A549 (cell line): ENCODE measurements around the gene NUFIP1. TPM values are rescaled to one million over a fixed set of nuclear protein-coding genes. Genes with fewer than 3 reads are reported as not detected.
A peak's percentile ranks its signal among the peaks of the same experiment; 100 is the strongest.

Source experiments
- ATAC-seq, 2 experiments: fragments of 200-7000 bp in 1 of 2; fragments of >200 bp in 1 of 2; cut with Nextera tagmentation in 1 of 2; cut with Tn5 transposase in 1 of 2; 3 replicates each; pipeline versions ENCODE4 v1.8.0 to v1.9.1; 2018 to 2020; ENCODE audit warnings: mild to moderate bottlenecking in 1 of 2, moderate library complexity in 1 of 2
- CTCF ChIA-PET: fragments of 300-600 bp; sonication (Branson Sonifier 250); formaldehyde crosslinking; extraction: SDS; loops from one replicate; lab custom pipeline; 2021; ENCODE audit warnings: antibody characterized with exemption, inconsistent platforms; lab: Yijun Ruan, JAX
- POLR2A ChIA-PET: fragments of 350-600 bp; formaldehyde crosslinking; extraction: SDS; loops from one replicate; lab custom pipeline; 2021; ENCODE audit warnings: antibody characterized with exemption, inconsistent platforms; lab: Yijun Ruan, JAX
- DNase-seq, 2 experiments: peaks; one replicate each; pipeline versions ENCODE4 v3.0.0 to v3.0.0-alpha.2; 2011 to 2016; ENCODE audit warnings: low read depth in 1 of 2, low spot score in 1 of 2
- FAIRE-seq: peaks from 2 replicates; lab custom pipeline; 2011; peaks lifted over from hg19 to GRCh38; lab: Jason Lieb, UNC
- H3K27ac ChIP-seq, 2 experiments: fragments of >200 bp; sonication (Bioruptor Twin); formaldehyde crosslinking; 3 replicates each; pipeline ENCODE4 v1.5.1; 2016 to 2017
- H3K4me1 ChIP-seq: fragments of >200 bp; sonication (Bioruptor Twin); formaldehyde crosslinking; 3 replicates; pipeline ENCODE4 v1.6.1; 2016
- H3K4me2 ChIP-seq: fragments of >200 bp; sonication (Bioruptor Twin); formaldehyde crosslinking; 3 replicates; pipeline ENCODE4 v1.6.1; 2016
- H3K4me3 ChIP-seq: fragments of >200 bp; sonication (Bioruptor Twin); formaldehyde crosslinking; 3 replicates; pipeline ENCODE4 v1.5.1; 2016
- H3K9me3 ChIP-seq: fragments of >200 bp; sonication (Bioruptor Twin); formaldehyde crosslinking; 3 replicates; pipeline ENCODE4 v1.6.1; 2016
- BHLHE40 ChIP-seq: IDR thresholded peaks from 2 replicates; pipeline ENCODE4 v1.6.1; 2012; ENCODE audit warnings: low read depth, low read length, inconsistent platforms
- CBX8 ChIP-seq: fragments of 200-600 bp; sonication (generic); IDR thresholded peaks from 2 replicates; pipeline ENCODE4 v1.6.1; 2016
- CHD2 ChIP-seq: fragments of 150-350 bp; IDR thresholded peaks from 2 replicates; pipeline ENCODE4 v1.6.1; 2014; ENCODE audit warnings: low read length; ENCODE audit not compliant: partially characterized antibody
- EHF ChIP-seq: fragments of 250-450 bp; sonication (Bioruptor Pico); IDR thresholded peaks from 2 replicates; pipeline ENCODE4 v1.5.0; 2020; ENCODE audit warnings: mild to moderate bottlenecking
- EHMT2 ChIP-seq: fragments of 200-600 bp; sonication (generic); IDR thresholded peaks from 2 replicates; pipeline ENCODE4 v1.6.1; 2016; ENCODE audit warnings: antibody characterized with exemption, low read depth, mild to moderate bottlenecking, moderate library complexity
- ELK1 ChIP-seq: fragments of 150-350 bp; IDR thresholded peaks from 2 replicates; pipeline ENCODE4 v1.6.1; 2014; ENCODE audit warnings: low read depth, mild to moderate bottlenecking, low read length
- ESRRA ChIP-seq: fragments of 150-350 bp; IDR thresholded peaks from 2 replicates; pipeline ENCODE4 v1.6.1; 2014; ENCODE audit warnings: mild to moderate bottlenecking, low read length, borderline replicate concordance
- FOSB ChIP-seq: fragments of 250-450 bp; sonication (Bioruptor Pico); IDR thresholded peaks from 2 replicates; pipeline ENCODE4 v1.5.0; 2020; ENCODE audit warnings: mild to moderate bottlenecking, moderate library complexity
- GATA3 ChIP-seq: IDR thresholded peaks from 2 replicates; pipeline ENCODE4 v1.6.1; 2012; ENCODE audit warnings: borderline replicate concordance
- HOXA7 ChIP-seq: fragments of 250-450 bp; sonication (Bioruptor Pico); IDR thresholded peaks from 2 replicates; pipeline ENCODE4 v1.5.0; 2020; ENCODE audit warnings: mild to moderate bottlenecking, moderate library complexity
- HOXB13 ChIP-seq: fragments of 250-450 bp; sonication (Bioruptor Pico); IDR thresholded peaks from 2 replicates; pipeline ENCODE4 v1.5.0; 2020; ENCODE audit warnings: low read depth, mild to moderate bottlenecking, moderate library complexity
- JUNB ChIP-seq: fragments of >200 bp; sonication (Bioruptor Twin); formaldehyde crosslinking; IDR thresholded peaks from 2 replicates; pipeline ENCODE4 v1.6.1; 2016
- MAX ChIP-seq: IDR thresholded peaks from 2 replicates; pipeline ENCODE4 v1.6.1; 2012
- NFE2L2 ChIP-seq: fragments of 150-350 bp; conservative IDR thresholded peaks from 2 replicates; pipeline ENCODE4 v1.6.1; 2014; ENCODE audit warnings: low read length
- NPAS2 ChIP-seq: fragments of 250-450 bp; sonication (Bioruptor Pico); IDR thresholded peaks from 2 replicates; pipeline ENCODE4 v1.8.0; 2022; ENCODE audit warnings: mild to moderate bottlenecking, moderate library complexity, borderline replicate concordance
- PHF8 ChIP-seq: fragments of 200-600 bp; sonication (generic); IDR thresholded peaks from 2 replicates; pipeline ENCODE4 v1.6.1; 2016; ENCODE audit warnings: low read depth, mild to moderate bottlenecking, antibody characterized with exemption, moderate library complexity, borderline replicate concordance
- POLR2AphosphoS2 ChIP-seq: conservative IDR thresholded peaks from 2 replicates; pipeline ENCODE4 v1.6.1; 2012; ENCODE audit warnings: low read length, improper control_type of control experiment, inconsistent platforms
- RAD21 ChIP-seq, 2 experiments: fragments of >200 bp in 1 of 2; sonication (Bioruptor Twin) in 1 of 2; formaldehyde crosslinking in 1 of 2; IDR thresholded peaks in 1 of 2; conservative IDR thresholded peaks in 1 of 2; 2 replicates in 1 of 2; 3 replicates in 1 of 2; pipeline ENCODE4 v1.6.1; 2012 to 2018; ENCODE audit warnings: inconsistent platforms in 1 of 2
- RNF2 ChIP-seq: fragments of 200-600 bp; sonication (generic); IDR thresholded peaks from 2 replicates; pipeline ENCODE4 v1.6.1; 2016; ENCODE audit warnings: low read depth, mild to moderate bottlenecking, antibody characterized with exemption, moderate library complexity, borderline replicate concordance
- SMC3 ChIP-seq: fragments of >200 bp; sonication (Bioruptor Twin); formaldehyde crosslinking; IDR thresholded peaks from 3 replicates; pipeline ENCODE4 v1.6.1; 2018; ENCODE audit warnings: inconsistent platforms
- TFCP2L1 ChIP-seq: fragments of 250-450 bp; sonication (Bioruptor Pico); IDR thresholded peaks from 2 replicates; pipeline ENCODE4 v1.5.0; 2021; ENCODE audit warnings: mild to moderate bottlenecking
- ZFP36 ChIP-seq: fragments of 450-650 bp; IDR thresholded peaks from 2 replicates; pipeline ENCODE4 v1.6.1; 2014; ENCODE audit warnings: borderline replicate concordance; ENCODE audit not compliant: partially characterized antibody
- WGBS: methylation state at CpG from one replicate; pipeline ENCODE4 v1.1.6; 2017; ENCODE audit errors: missing lambda C conversion rate; 5-methylcytosine and 5-hydroxymethylcytosine counted together
- polyA plus RNA-seq, 4 experiments: library from polyadenylated mRNA; depleted of rRNA in 3 of 4; stranded (reverse); fragments of >200 nt; fragmentation: RNase III in 1 of 4; extraction: RNeasy Plus Mini Kit Qiagen cat#74134 plus additional on column Dnase treatment in 1 of 4; gene quantifications; 2 replicates in 3 of 4; 3 replicates in 1 of 4; pipeline ENCODE4 v1.2.3, GENCODE V29; 2011 to 2017
- TF ChIP-seq, protein P1 (sequence below): fragments of >200 bp; sonication (Bioruptor Twin); formaldehyde crosslinking; IDR thresholded peaks from 3 replicates; pipeline ENCODE4 v1.5.1; 2016
- TF ChIP-seq, protein P2 (sequence below): IDR thresholded peaks from 2 replicates; pipeline ENCODE4 v1.6.1; 2012

Gene NUFIP1
- polyA plus RNA-seq, 2 of the 4 experiments (the other 2 are of a cell fraction), result 3.7 to 6.3 TPM

- TF ChIP-seq HOXB13 (CRISPR knock-in tag), result no peak
- no peak for TF ChIP-seq EHF
Observed at GRCh38 chr13:44976196-44976595, 13.1 kb downstream of the NUFIP1 start (continued).

GRCh38 chr13:44974056-44974793 is 15.0 kb downstream of the NUFIP1 start:
- WGBS, result 88% methylated on average over 9 of the region's 9 CpGs
- no peaks in the 10 kb centered on the region for H3K9me3 ChIP-seq
- FAIRE-seq, result no peak
- no peak overlapping the region for H3K27ac ChIP-seq
- no peak for DNase-seq
- ATAC-seq, result no peak
- peaks cover 13% of the 10 kb centered on the region for H3K4me1 ChIP-seq
- CTCF ChIA-PET, result interaction anchor here (0.8 to 1.9 kb wide), 7 partner anchors 10 to 491 kb away, joined by 3 to 7 read pairs (median 4); no protein-coding TSS in a partner anchor
- POLR2A ChIA-PET, result interaction anchor here (0.8 kb wide), 1 partner anchor 1095 kb away, joined by 4 read pairs; the partner anchor contains the start of genes CCDC122 and LACC1
- TF ChIP-seq POLR2AphosphoS2 (no peak), EHMT2 (no peak), ELK1 (no peak), PHF8 (no peak)
- H3K4me3 ChIP-seq, result no peak overlapping the region
- H3K4me2 ChIP-seq, result no peak overlapping the region

DNA sequence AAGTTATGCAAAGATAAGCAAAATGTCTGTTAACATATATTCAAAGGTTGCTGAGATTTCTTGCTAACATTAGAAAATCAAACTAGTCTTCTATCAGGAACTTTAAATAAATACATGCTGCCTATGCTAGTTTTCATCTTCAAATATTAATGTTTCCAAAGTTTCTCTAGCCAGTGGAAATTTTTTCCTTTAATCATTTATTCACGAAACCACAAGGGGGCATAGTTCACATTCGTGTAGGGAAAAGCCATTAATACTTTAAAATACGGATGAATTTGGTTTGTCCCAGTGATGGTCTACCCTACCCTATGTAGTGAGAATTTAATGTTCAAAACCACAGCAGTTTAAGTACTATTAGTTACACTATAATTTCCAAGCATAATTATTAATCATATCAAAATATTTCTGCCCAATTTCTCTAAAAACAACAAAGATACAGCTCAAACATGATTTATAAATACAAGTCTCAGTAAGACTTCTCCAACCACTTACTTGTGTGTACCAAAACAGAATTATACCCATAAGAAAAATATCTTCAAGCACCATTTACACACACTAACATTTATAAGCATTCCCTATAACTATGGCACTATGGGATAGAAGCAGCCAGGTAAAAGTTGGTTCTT is 16.2 kb downstream of the NUFIP1 start:
- H3K27ac ChIP-seq, result no peak overlapping the region
- POLR2A ChIA-PET, result interaction anchor here (0.8 kb wide), 1 partner anchor 1094 kb away, joined by 4 read pairs; the partner anchor contains the start of genes CCDC122 and LACC1
- TF ChIP-seq, protein P1, sequence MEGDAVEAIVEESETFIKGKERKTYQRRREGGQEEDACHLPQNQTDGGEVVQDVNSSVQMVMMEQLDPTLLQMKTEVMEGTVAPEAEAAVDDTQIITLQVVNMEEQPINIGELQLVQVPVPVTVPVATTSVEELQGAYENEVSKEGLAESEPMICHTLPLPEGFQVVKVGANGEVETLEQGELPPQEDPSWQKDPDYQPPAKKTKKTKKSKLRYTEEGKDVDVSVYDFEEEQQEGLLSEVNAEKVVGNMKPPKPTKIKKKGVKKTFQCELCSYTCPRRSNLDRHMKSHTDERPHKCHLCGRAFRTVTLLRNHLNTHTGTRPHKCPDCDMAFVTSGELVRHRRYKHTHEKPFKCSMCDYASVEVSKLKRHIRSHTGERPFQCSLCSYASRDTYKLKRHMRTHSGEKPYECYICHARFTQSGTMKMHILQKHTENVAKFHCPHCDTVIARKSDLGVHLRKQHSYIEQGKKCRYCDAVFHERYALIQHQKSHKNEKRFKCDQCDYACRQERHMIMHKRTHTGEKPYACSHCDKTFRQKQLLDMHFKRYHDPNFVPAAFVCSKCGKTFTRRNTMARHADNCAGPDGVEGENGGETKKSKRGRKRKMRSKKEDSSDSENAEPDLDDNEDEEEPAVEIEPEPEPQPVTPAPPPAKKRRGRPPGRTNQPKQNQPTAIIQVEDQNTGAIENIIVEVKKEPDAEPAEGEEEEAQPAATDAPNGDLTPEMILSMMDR, result peak; percentile 55
- TF ChIP-seq RAD21 (conservative IDR thresholded peaks at IDR 0.05 in 1 of 2, IDR thresholded peaks at IDR 0.05 in 1 of 2), result peak; percentile 39 to 43; a peak in 4 of 5 replicates
- no peak for TF ChIP-seq JUNB
- TF ChIP-seq ZFP36, result no peak
- 0 out of 3 replicates have a peak, but pooled peaks have one; percentile 27 for TF ChIP-seq SMC3
- 6% methylated on average over 3 of the region's 3 CpGs for WGBS
- no peaks in the 10 kb centered on the region for H3K9me3 ChIP-seq
- ATAC-seq (no peak), FAIRE-seq (no peak), DNase-seq (peak; percentile 10 to 15)
- CTCF ChIA-PET, result interaction anchor here (0.6 to 1.9 kb wide), 14 partner anchors 10 to 490 kb away, joined by 3 to 7 read pairs (median 3); no protein-coding TSS in a partner anchor
- no peak overlapping the region for H3K4me3 ChIP-seq
- no peak overlapping the region for H3K4me2 ChIP-seq
- H3K4me1 ChIP-seq, result peaks cover 19% of the 10 kb centered on the region

DNA sequence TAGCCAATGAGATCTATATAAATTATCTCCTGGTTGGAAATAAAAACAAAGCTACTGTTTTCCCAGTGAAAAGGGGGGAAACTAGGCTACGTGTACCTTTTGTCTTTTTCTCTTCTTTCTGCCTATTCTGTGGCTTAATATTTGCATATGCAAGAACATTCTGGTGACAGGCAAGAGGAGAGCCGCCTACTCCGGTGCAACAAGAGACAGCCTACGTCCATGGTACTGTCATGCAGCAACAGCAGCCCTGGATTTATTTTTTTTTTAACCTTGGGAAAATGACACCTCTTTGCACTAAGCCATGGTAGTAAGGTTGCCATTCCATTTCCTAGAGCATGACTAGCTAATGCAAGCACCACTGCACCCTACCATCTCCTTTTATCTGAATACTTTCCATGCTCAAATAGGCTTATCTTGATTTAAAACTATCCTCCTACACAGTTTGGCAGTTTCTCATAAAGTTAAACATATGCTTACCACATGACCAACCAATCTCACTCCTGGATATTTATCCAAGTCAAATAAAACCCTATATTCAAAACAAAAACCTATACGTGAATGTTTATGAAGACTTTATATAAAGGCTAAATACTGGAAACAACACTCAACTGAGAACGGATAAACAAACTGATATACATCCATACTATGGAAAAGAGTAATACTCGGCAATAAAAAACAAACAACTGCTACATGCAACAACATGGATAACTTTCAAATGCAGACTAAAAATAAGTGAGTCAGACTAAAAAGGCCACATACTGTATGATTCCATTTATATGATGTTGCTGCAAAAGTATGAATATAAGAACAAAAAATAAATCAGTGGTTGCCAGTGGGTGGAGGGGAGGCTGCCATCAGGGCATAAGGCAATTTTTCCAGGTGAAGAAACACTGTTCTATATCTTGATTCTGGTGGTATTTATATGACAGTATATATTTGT is 17.3 kb downstream of the NUFIP1 start:
- CTCF ChIA-PET, result interaction anchor here (0.6 to 2.3 kb wide), 8 partner anchors 26 to 1066 kb away, joined by 3 to 8 read pairs (median 3); no protein-coding TSS in a partner anchor
- DNase-seq (no peak), FAIRE-seq (no peak), ATAC-seq (no peak)
- H3K4me1 ChIP-seq, result peaks cover 26% of the 10 kb centered on the region
- POLR2A ChIA-PET, result no interaction called here
- 90% methylated on average over 7 of the region's 7 CpGs for WGBS
- H3K4me2 ChIP-seq, result no peak overlapping the region
- H3K27ac ChIP-seq, result no peak overlapping the region
- no peak overlapping the region for H3K4me3 ChIP-seq
- no peaks in the 10 kb centered on the region for H3K9me3 ChIP-seq
- TF ChIP-seq TFCP2L1 (CRISPR knock-in tag) (no peak), CHD2 (no peak), RAD21 (conservative IDR thresholded peaks at IDR 0.05 in 1 of 2, IDR thresholded peaks at IDR 0.05 in 1 of 2) (no peak), NFE2L2 (no peak), BHLHE40 (no peak), ESRRA (no peak), ZFP36 (no peak), RNF2 (no peak), JUNB (no peak), HOXB13 (CRISPR knock-in tag) (no peak), CBX8 (no peak), MAX (no peak), HOXA7 (CRISPR knock-in tag) (no peak), FOSB (CRISPR knock-in tag) (no peak), GATA3 (no peak), NPAS2 (no peak)
- TF ChIP-seq, protein P2, sequence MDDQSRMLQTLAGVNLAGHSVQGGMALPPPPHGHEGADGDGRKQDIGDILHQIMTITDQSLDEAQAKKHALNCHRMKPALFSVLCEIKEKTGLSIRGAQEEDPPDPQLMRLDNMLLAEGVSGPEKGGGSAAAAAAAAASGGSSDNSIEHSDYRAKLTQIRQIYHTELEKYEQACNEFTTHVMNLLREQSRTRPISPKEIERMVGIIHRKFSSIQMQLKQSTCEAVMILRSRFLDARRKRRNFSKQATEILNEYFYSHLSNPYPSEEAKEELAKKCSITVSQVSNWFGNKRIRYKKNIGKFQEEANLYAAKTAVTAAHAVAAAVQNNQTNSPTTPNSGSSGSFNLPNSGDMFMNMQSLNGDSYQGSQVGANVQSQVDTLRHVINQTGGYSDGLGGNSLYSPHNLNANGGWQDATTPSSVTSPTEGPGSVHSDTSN, result no peak
